ENCODE data around the gene ZNF280A.

Gene ZNF280A

GRCh38 chr22:22520020-22520656, at the start of gene ZNF280A:
Gene ZNF280A (minus strand): TSS chr22:22520270. CDS start chr22:22515630, 4,640 bp downstream.
- no peak for DNase-seq (ENCODE audit: low spot score)

DNA sequence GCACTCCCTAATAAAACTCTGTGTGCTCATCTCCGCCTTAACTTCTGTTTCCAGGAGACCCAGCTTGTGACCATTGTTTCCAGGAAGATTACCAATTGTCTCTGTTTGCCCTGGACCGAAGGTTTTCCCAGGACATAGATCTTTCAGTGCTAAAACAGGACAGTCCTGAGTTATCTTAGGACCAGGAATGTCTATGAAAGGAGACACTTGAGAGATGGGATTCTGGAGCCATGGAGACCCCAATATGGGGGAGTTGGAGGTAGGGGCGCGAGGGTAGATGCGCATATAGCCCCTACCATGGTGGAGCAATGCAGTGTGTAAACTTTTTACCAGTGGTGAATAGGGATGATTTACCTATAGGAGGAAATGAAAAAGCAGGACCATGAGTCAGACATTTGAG, 49.1 kb upstream of the ZNF280A start:
- DNase-seq (ENCODE audit: low spot score) = no peak

- no peak for DNase-seq (ENCODE audit: low spot score)
Observed at GRCh38 chr22:22565981-22566380, 45.9 kb upstream of the ZNF280A start.

GRCh38 chr22:22558972-22559603, 39.0 kb upstream of the ZNF280A start, which contains the start of gene PRAME:
Gene PRAME (minus strand): TSS chr22:22559265. CDS start chr22:22556832, 2,433 bp downstream.
- peak; percentile 26 for DNase-seq (ENCODE audit: low spot score)

- no peak for DNase-seq (ENCODE audit: low spot score)
Observed at GRCh38 chr22:22558071-22558971, 38.3 kb upstream of the ZNF280A start.

DNA sequence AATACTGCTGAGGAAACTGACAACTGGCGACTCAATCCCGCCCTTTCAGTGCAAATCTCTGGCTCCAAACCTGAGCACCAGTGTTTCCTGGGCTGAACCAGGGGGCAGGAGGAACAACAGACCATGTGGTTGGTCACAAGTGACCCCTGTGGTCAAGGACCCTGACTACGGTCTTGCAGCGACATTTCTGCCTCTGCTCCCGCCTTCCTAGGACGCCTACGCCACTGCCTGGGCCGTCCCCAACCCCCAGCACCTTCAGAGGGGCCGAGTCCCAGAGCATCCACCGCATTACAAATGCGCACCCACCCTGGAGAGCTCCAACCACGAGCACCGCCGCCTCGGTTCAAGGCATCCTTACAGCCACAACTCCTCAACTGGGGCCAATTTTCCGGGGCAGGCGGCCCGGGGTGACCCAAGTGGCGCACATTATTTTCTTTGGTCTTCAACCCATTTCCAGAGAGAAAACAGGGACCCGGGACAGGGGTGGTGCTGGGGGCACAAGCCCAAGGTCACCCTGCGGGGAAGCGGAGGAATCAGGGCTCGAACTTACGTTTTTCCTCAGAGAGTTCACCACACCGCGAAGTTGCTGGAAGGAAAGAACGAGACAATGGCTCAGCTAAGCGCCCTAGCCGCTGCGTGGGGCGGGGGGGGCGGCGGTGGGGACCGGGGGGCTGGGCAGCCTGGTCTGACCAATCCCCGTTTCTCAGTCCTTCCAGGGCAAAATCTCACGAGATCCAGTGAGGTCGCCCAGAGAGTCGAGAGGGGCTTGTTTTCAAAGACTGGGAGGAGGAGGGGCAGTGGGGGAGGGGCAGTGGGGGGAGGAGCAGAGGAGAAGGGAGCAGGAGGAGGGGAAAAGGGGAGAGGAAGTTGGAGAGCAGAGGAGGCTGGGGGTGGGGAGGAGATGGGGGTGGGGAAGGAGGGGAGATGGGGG, 37.2 kb upstream of the ZNF280A start:
- no peak for DNase-seq (ENCODE audit: low spot score)

DNA sequence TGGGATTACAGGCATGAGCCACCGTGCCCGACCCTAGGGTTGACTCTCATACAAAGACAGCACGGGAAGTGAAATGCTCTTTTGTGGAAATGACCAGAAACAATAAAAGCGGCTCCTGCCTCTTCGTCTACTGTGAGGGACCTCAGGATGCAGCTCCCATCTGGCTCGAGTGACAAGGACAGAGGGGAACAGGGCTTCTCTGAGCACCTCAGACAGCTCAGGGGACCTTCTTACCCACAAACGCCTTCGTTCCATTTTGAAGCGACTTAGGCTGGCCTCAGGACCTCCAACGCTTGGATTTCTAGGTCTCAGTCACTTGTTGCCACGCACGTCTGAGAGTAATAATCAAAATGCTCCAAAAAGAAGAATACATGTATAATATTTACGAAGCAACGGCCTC, 36.5 kb upstream of the ZNF280A start:
- no peak for DNase-seq (ENCODE audit: low spot score)

DNA sequence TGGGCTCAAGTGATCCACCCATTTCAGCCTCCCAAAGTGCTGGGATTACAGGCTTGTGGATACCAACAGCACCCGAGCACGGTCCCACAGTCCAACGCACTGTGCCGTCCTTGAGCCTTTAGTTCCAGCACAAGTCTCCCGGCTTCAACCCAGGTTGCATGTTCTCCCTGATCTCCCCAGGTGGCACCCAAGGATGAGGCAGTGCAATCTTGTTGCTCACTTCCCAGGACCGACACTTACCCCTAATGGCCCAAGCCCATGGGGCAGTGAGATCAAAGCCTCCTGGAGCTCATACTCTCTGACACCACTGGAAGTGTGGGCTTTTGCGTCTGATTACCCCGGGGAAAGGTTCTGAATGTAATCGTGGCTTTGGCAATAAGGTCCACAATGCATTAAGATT, 35.5 kb upstream of the ZNF280A start:
- no peak for DNase-seq (ENCODE audit: low spot score)

GRCh38 chr22:22554587-22555284, 34.7 kb upstream of the ZNF280A start:
- no peak for DNase-seq (ENCODE audit: low spot score)

- DNase-seq (ENCODE audit: low spot score) = no peak
Observed at GRCh38 chr22:22553735-22554586, 33.9 kb upstream of the ZNF280A start.

- DNase-seq (ENCODE audit: low spot score) = no peak
Observed at GRCh38 chr22:22553141-22553540, 33.1 kb upstream of the ZNF280A start.

DNA sequence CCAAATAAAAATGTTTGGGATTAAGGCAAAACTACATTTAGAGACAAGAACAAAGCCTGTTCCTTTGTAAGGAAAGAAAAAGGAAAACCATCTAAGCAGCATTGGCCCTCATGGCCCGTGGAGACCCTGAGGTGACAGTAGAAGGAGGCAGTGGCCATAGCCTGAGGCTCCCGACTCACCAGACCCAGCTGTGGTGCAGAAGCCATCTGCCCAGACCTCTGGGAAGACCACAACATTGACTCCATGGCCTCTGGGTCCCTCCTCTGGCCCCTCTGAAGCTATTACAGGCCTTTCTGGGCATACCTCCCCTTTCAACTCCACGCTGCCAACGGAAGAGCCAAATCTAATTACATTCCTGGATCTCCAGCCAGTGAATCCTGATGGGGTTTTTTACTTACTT, 32.6 kb upstream of the ZNF280A start:
- DNase-seq (ENCODE audit: low spot score) = no peak

- no peak for DNase-seq (ENCODE audit: low spot score)
Observed at GRCh38 chr22:22550789-22551434, 30.8 kb upstream of the ZNF280A start.

DNA sequence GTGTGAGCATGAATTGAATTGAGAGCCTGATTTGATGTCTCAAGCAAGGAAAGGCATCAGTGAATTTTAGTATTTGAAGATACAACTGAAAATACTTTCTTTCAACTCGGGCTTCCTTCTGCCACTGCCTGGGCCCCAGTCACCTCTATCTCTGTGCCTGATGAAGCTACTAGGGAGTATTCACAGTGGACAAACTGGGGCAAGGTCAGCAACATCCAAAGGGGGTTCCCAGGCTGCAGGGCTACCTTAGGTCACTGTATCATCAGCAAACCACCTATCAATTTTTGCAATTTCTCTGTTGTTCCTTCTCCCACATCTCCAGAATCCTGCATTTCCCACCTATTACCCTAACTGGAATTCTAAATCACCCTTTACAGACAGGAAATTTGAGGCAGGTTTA, 28.8 kb upstream of the ZNF280A start:
- DNase-seq (ENCODE audit: low spot score) = no peak

DNA sequence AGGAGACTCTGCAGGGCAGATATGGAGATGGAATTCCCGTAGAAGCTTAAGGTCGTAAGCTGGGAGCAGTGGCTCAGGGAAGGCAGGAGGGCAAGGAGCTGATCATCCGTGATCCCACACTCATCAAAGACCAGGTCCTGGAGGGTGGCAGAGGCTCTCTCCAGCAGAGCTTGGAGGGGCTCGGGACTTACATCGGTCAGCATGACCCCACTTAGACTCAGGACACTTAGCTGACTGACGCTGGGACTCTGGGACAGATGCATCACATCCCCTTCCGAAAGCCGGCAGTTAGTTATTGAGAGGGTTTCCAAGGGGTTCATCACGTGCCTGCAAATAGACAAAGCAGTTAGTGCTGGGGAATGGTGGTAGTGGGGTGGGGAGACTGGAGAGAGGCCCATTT, 28.2 kb upstream of the ZNF280A start:
- no peak for DNase-seq (ENCODE audit: low spot score)

- no peak for DNase-seq (ENCODE audit: low spot score)
Observed at GRCh38 chr22:22547692-22548300, 27.7 kb upstream of the ZNF280A start.

- no peak for DNase-seq (ENCODE audit: low spot score)
Observed at GRCh38 chr22:22547226-22547625, 27.2 kb upstream of the ZNF280A start.

DNA sequence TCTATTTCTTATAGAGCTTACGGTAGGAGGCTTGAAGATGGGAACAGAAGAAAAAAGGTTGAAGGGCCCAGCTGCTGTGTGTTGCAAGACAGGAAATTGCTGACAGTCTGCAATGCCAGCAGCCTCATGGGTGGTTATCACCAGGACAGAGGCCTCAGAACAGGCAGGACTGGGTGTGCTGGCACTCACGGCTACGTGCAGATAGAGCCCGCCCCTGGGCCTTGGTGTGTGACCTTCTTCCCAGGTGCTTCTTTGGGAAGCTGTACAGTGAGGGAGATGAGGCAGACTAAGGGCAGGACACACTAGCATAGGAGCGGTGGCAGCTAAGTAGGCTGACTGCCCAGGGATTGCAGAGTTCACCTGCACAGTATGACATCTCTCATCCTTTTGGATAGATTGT, 26.4 kb upstream of the ZNF280A start:
- DNase-seq (ENCODE audit: low spot score) = no peak

- DNase-seq (ENCODE audit: low spot score) = no peak
Observed at GRCh38 chr22:22545084-22545483, 25.0 kb upstream of the ZNF280A start.
